ENCODE results near the gene STK32C.
"Not testable (repeated sequence)": the region's sequence is repeated elsewhere in the genome, so short reads cannot be mapped to it uniquely, and the experiment has no call there.

Gene STK32C

GRCh38 chr10:132281915-132282666 is 25.7 kb downstream of the STK32C start:
- DNase-seq (ENCODE audit: low spot score) = no peak

DNA sequence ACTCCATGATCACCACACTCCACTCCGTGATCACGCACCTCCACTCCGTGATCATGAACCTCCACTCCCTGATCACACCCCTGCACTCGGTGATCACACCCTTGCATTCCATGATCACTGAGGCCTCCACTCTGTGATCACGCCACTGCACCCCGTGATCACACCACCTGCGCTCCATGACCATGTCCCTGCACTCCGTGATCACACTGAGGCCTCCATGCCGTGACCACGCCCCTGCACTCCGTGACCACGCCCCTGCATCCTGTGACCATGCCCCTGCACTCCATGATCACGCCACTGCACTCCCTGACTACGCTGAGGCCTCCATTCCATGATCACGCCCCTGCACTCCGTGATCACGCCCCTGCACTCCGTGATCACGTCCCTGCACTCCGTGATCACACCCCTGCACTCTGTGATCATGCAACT is 27.1 kb downstream of the STK32C start:
- no peak for DNase-seq (ENCODE audit: low spot score)

- DNase-seq (ENCODE audit: low spot score) = no peak
Measured at GRCh38 chr10:132279873-132280645, 27.7 kb downstream of the STK32C start.

GRCh38 chr10:132277311-132277741 is 30.4 kb downstream of the STK32C start:
- DNase-seq (ENCODE audit: low spot score) = no peak

DNA sequence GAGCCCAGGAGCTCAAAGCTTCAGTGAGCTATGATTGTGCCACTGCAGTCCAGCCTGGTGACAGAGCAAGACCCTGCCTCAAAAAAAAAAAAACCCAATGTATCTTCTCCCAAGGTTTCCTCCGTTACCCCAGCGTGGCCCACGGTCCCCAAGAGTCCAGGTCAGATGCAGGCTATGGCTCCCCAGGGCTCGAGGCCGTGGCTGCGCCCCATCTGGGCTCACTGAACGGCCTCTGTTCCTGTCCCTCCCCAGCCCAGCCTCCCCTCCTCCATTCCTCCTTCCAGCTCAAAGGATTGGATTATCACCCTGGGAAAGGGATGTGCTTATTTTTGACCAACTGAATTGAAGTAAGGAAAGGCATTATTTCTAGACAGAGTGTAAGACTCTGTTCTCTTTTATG is 31.0 kb downstream of the STK32C start:
- no peak for DNase-seq (ENCODE audit: low spot score)

DNA sequence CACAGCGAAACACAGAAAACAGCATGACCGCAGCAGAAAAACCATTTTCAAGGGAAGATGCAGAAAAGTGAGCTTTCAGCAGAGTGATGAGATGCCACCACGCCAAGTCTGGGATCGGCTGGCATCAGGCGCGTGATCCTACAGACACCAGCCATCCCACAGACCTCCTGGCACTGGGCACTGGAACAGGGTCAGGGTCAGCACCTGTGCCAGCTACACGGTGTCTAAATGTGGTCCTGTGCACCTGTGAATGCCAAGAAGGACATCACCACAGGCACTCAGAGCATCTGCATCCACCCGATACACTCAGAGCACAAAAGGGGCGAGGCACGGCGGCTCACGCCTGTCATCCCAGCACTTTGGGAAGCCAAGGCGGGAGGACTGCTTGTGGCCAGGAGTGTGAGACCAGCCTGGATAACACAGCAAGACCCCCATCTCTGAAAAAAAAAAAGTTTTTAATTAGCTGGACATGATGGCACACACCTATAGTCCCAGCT is 31.5 kb downstream of the STK32C start:
- DNase-seq (ENCODE audit: low spot score) = no peak

GRCh38 chr10:132275426-132276178 is 32.1 kb downstream of the STK32C start:
- no peak for DNase-seq (ENCODE audit: low spot score)

GRCh38 chr10:132274986-132275385 is 32.8 kb downstream of the STK32C start:
- no peak for DNase-seq (ENCODE audit: low spot score)

DNA sequence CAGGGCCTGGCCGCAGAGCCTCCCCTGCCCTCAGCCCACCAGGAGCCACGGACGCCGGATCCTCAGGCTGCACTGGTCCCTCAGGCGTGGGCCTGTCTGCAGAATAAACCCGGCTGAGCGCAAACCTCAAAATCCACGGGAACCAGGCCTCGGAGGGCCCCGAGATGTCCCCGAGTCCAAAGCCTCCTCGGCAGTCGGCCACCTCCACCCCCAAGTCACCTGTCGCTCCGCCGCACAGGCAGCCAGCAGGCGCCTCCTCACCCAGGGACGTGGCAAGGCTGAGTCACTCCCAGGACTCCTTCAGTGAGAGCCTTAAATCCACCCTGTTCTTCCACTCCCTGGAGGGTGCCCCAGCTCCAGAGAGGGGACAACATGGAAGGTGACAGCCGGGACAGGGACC is 33.2 kb downstream of the STK32C start:
- DNase-seq (ENCODE audit: low spot score) = no peak

DNA sequence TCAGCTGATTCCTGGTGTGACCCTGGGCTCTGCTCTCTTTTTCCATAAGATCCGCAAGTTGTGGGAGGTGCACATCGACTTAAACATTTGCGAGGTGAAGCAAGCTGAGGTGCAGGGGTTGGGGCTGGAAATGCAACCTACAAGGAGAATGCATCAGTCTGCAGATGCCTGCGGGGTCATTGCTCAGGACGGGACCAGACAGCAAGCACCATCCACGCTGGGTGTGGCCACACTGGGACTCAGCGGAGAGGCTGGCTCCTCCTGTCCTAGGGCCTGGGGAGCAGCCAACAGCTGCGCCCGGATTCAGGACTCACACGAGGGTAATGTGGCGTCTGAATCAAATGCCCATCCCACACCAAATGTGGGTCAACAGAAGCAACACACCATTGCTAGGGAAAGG is 33.8 kb downstream of the STK32C start:
- DNase-seq (ENCODE audit: low spot score) = no peak

DNA sequence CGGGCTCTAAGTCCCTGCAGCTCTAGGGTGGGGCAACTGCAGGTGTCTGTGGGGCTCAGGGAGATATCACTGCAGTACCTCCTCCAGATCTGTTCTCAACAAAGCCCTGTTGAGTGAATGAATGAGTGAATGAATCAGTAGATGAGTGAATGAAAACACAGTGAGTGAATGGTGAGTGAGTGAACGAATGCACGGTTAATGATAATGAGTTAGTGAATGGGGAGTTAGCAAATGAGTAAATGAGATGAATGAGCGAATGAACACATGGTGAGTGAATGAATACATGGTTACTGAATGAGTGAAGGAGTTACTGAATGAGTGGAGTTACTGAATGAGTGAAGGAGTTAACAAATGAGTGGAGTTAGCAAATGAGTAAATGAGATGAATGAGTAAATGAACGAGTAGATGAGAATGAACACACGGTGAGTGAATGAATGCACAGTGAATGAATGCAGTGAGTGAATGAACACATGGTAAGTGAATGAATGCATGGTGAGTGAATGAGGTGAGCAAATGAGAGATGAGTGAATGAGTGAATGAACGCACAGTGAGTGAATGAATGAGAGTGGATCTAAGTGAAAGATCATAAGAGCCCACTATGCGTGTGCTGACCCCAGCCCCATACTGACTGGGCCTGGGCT is 34.3 kb downstream of the STK32C start:
- DNase-seq (ENCODE audit: low spot score) = no peak

- DNase-seq (ENCODE audit: low spot score) = peak; percentile 50
Measured at GRCh38 chr10:132272231-132272971, 35.3 kb downstream of the STK32C start.

DNA sequence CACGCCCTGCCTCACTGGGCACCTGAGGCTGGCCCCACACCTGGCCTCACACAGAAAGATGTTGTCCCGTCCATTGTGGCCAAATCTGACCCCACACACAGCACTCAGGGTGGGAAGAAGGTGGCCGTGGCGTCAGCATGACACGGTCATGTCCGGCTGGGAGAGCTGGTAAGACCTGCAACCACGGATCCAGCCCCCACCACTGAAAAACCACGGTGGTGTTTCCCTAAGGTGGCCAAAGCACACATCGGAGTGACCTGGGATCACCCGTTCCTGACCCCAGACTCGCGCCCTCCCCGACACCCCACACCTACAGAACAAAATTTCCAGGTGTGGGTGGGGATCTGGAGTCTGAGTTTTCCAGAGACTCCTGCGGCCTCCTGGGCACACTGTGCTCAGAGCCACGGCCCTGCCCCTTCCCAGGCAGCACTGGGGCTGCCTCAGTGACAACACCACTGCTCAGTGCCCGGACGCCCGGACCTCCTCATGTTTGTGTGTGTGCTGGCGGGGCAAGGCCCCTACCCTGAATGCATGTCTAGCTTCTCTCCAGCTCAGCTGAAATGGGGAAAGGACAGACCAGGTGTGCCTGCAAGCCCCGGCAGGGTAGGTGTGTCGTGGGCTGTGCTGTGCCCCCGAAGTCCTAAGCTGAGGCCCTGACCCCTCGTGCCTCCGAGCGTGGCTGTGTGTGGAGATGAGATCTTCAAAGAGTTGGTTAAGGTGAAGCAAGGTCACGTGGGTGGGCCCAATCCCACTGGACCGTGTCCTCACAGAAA is 36.1 kb downstream of the STK32C start:
- no peak for DNase-seq (ENCODE audit: low spot score)

DNA sequence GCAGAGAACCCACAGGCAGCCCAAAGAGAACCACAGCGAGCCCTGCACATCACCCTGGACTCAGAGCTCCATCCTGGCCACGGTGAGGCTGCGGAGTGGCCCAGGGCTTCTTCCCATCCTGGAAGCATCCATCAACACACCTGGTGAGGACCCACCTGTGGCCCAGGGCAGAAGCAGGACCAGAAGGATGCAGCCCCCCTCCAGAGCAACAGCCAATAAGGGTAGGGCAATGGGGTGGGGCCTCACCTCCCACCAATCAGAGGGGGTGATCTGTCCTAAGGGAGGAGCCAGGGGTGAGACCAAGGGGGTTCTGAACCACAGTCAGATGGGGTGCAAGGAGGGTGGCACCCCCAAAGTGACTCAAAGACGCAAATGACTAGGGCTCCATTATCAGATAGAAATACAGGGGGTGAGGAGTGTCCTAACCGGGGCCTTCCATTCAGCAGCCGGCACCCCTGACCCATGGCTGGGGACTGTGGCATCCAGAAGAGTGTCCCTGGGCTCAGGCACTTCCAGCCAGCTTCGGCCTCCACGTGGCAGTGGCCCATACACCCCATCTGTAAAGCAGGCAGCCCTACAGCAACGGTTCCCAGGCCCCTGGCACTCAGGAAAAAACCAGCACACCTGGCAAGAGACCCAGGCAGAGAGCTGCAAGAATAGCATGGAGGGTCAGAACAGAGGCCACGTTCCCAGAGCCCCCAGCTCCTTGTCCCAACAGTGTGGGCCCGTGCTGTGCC is 36.9 kb downstream of the STK32C start:
- DNase-seq (ENCODE audit: low spot score) = no peak

DNA sequence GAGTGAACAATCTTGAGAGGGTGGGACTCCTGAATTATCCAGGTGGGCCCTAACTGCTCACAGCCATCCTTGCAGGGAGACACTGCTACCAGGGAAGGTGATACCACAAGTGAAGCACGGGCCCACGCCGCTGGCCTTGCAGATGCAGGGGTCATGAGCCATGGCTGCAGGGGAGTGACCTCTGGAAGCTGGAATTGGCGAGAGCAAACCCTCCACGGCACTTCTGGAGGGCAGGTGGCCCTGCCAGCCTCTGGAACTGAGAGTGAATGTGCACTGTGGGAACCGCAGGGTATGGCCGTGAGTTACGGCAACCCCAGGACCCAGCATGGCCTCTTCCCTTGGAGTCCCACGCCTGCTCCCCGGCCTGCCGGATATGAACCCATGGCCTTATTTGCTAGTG is 37.5 kb downstream of the STK32C start:
- DNase-seq (ENCODE audit: low spot score) = no peak

DNA sequence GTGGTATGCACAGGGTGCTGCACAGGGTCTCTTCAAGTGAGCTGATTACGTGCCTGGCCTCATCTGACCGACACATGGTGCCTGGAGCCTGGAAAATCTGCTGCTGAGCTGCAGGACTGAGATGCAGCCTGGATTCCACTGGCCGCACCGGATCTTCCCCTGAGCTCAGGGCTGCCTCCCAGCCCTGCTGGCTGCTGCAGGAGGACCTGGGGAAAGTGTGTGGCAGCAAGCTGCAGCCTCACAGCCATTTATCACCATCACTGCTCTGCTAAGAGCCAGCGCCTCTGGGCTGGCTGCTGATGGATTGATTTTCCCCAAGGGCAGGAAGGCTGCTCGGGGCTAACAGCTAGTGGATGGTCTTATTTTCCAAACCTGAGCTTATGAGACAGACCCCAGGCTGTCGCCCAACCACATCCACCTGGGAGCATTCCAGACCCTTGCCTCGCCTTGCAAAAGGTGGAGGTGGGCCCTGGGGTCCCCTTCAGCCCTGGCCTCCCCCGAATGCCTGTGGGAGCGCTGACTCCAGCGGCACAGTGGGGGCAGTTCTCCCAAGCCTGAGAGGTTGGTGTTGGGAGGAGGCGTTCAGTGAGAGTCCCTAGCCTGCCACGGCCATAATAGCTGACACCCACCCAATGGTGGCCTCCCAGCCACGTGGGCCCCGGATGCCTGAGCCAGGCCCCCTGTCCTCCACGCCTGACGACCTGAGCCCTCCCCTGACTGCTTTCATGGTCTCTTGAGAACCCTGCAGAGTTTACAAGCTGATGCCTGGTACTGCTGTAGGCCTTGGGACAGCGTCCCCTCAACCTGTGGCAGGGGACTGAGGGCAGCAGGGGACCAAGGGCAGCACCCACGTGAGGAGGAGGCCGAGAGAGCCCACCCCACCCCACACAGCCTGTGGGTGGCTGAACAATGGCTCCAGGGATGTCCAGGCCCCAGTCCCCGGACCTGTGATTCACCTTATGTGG is 38.2 kb downstream of the STK32C start:
- no peak for DNase-seq (ENCODE audit: low spot score)

DNA sequence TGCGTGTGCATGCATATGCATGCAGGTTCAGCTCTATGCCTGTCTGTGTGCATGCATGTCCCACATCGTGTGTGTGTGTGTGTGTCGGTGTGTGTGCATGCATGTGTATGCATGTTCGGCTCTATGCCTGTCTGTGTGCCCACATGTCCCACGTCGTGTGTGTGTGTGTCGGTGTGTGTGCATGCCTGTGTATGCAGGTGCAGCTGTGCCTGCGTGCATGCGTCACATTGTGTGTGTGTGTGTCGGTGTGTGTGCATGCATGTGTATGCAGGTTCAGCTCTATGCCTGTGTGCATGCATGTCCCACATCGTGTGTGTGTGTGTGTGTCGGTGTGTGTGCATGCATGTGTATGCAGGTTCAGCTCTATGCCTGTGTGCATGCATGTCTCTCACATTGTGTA is 39.8 kb downstream of the STK32C start:
- not testable (repeated sequence) for DNase-seq (ENCODE audit: low spot score)

DNA sequence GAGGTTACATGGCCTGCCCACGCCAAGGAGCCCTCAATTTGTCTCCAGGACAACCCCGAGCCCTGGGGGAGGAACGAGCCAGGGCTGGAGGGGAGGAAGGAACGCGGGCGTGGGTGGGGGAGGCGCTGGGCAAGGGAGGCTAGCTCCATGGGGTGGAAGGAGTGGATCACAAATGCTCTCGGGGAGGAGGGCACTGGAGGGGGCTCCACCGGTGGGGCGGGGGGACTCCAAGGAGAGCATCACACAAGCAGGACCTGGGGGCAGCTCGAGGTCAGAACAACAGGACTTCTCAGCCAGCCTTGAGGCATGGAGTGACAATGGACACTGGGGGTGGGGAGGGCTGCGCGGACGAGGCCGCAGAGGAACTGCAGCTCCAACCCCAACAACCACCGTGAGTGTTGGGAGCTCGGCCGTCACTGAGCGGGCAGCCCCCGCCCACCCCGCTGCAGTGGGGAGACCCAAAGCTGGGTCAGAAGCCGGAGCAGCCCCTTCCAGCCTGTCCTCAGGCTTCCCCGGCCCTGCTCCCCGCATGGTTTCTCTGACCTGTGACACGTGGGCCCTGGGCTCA is 41.1 kb downstream of the STK32C start:
- no peak for DNase-seq (ENCODE audit: low spot score)
